HepG2 (cell line): ENCODE measurements around the gene GTF2B. TPM values are rescaled to one million over a fixed set of nuclear protein-coding genes. Genes with fewer than 3 reads are reported as not detected.

Experiments used
- DR1 ChIP-seq: sonication (generic); formaldehyde crosslinking; IDR thresholded peaks from 2 replicates; pipeline ENCODE4 v1.8.0; 2021; ENCODE audit warnings: mild to moderate bottlenecking, missing genetic modification reagents, inconsistent platforms
- ELF3 ChIP-seq: IDR thresholded peaks from 2 replicates; pipeline ENCODE4 v1.6.1; 2016; ENCODE audit warnings: missing genetic modification reagents, missing compliant biosample characterization
- MYNN ChIP-seq: sonication (generic); formaldehyde crosslinking; IDR thresholded peaks from 2 replicates; pipeline ENCODE4 v1.4.0; 2020; ENCODE audit warnings: mild to moderate bottlenecking, low read depth, missing genetic modification reagents
- ONECUT2 ChIP-seq: sonication (generic); formaldehyde crosslinking; IDR thresholded peaks from 2 replicates; pipeline ENCODE4 v1.4.0; 2020; ENCODE audit warnings: missing genetic modification reagents
- RFX3 ChIP-seq: IDR thresholded peaks from 2 replicates; pipeline ENCODE4 v1.6.1; 2016; ENCODE audit warnings: missing biosample characterization, missing genetic modification reagents
- SMARCE1 ChIP-seq: fragments of 450-650 bp; IDR thresholded peaks from 2 replicates; pipeline ENCODE4 v1.6.1; 2017; ENCODE audit warnings: borderline replicate concordance
- THAP11 ChIP-seq: IDR thresholded peaks from 2 replicates; pipeline ENCODE4 v1.6.1; 2016; ENCODE audit warnings: missing biosample characterization, missing genetic modification reagents
- XRCC5 ChIP-seq: fragments of 200-400 bp; formaldehyde crosslinking; optimal IDR thresholded peaks from 2 replicates; pipeline ENCODE3; 2017; ENCODE audit warnings: mild to moderate bottlenecking, low read length
- ZBTB38 ChIP-seq: sonication (generic); formaldehyde crosslinking; IDR thresholded peaks from 2 replicates; pipeline ENCODE4 v1.5.1; 2020; ENCODE audit warnings: mild to moderate bottlenecking, missing genetic modification reagents
- ZNF230 ChIP-seq: sonication (generic); formaldehyde crosslinking; IDR thresholded peaks from 2 replicates; pipeline ENCODE4 v1.4.0; 2020; ENCODE audit warnings: mild to moderate bottlenecking, missing genetic modification reagents
- ZNF329 ChIP-seq: sonication (generic); formaldehyde crosslinking; IDR thresholded peaks from 2 replicates; pipeline ENCODE4 v1.9.0; 2021; ENCODE audit warnings: low read depth, mild to moderate bottlenecking, missing genetic modification reagents
- ZNF557 ChIP-seq: sonication (generic); formaldehyde crosslinking; IDR thresholded peaks from 2 replicates; pipeline ENCODE4 v1.4.0; 2020; ENCODE audit warnings: missing genetic modification reagents
- ZNF777 ChIP-seq: sonication (generic); formaldehyde crosslinking; IDR thresholded peaks from 2 replicates; pipeline ENCODE4 v1.4.0; 2020; ENCODE audit warnings: missing genetic modification reagents
- ZNF781 ChIP-seq: sonication (generic); formaldehyde crosslinking; IDR thresholded peaks from 2 replicates; pipeline ENCODE4 v1.5.1; 2020; ENCODE audit warnings: borderline replicate concordance, mild to moderate bottlenecking, missing genetic modification reagents; ENCODE audit errors: not compliant biosample characterization
- polyA plus RNA-seq, 8 experiments: library from polyadenylated mRNA; depleted of rRNA in 3 of 8; stranded (reverse) in 7 of 8; unstranded in 1 of 8; fragments of >200 nt; fragmentation: Illumina TruSeq in 4 of 8; extraction: Trizol in 4 of 8; gene quantifications; 2 replicates each; pipeline versions ENCODE4 v1.2.1 to v1.2.3, GENCODE V29; 2011 to 2016; ENCODE audit warnings: low read depth in 4 of 8, missing spikeins in 1 of 8, mixed read lengths in 1 of 8; ENCODE audit not compliant: insufficient read depth in 1 of 8
- total RNA-seq, 5 experiments: library from RNA; depleted of rRNA; stranded (reverse); fragments of >200 nt; fragmentation: Illumina TruSeq; extraction: Trizol; gene quantifications; 2 replicates each; pipeline ENCODE4 v1.2.3, GENCODE V29; 2016; ENCODE audit warnings: low read depth in 1 of 5
- TF ChIP-seq, protein P1 (sequence below): sonication (generic); formaldehyde crosslinking; IDR thresholded peaks from 2 replicates; pipeline ENCODE4 v1.5.0; 2020; ENCODE audit warnings: mild to moderate bottlenecking, missing genetic modification reagents
- TF ChIP-seq, protein P2 (sequence below): sonication (generic); formaldehyde crosslinking; IDR thresholded peaks from 2 replicates; pipeline ENCODE4 v1.8.1; 2023; ENCODE audit warnings: missing genetic modification reagents, mild to moderate bottlenecking, borderline replicate concordance
- TF ChIP-seq, protein P3 (sequence below), 2 experiments: fragments of 450-650 bp in 1 of 2; sonication (generic) in 1 of 2; formaldehyde crosslinking in 1 of 2; IDR thresholded peaks; 2 replicates each; pipeline versions ENCODE4 v1.6.1 to v1.8.0; 2016 to 2022; ENCODE audit warnings: antibody characterized with exemption in 1 of 2, mild to moderate bottlenecking in 1 of 2, missing genetic modification reagents in 1 of 2

The GTF2B gene
- total and polyA plus RNA-seq, 2 of the 13 experiments (the other 11 are each of a cell fraction or from before 2014, with no cell fraction given) = 31.5 to 43.4 TPM

DNA sequence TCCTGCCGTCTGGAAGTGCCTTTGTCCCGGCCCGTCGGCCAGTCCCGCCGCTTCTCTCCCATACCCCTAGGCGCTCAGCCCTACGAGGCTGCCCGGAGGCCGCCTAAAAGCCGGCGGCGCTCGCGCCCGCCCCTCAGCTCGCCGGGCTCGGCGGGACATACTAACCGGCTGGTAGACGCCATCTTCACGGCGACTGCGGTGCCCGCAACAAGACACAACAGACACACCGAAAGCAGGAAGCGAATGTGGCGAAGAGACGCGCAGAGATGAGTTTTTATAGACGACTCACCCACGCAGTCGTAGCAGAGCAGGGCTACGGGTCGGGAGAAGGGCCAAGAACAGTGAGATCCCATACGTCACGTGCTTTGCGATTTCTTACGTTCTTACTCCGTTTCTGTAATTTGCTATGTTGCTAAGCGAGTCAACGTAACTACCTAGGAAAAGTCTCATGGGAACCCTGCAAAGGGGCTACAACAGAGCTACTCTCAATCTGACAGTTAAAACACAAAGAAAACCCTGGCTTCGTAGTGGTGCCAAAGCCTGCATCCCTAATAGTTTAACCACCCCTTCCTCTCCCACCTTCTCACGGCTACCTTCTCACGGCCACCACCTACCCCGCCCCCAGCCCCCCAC is at the start of gene GTF2B (continued):
- no peak for TF ChIP-seq RFX3 (CRISPR knock-in tag)
- TF ChIP-seq ZNF781 (CRISPR knock-in tag) = no peak
- peak; percentile 87 for TF ChIP-seq ZNF777
- TF ChIP-seq, protein P1, sequence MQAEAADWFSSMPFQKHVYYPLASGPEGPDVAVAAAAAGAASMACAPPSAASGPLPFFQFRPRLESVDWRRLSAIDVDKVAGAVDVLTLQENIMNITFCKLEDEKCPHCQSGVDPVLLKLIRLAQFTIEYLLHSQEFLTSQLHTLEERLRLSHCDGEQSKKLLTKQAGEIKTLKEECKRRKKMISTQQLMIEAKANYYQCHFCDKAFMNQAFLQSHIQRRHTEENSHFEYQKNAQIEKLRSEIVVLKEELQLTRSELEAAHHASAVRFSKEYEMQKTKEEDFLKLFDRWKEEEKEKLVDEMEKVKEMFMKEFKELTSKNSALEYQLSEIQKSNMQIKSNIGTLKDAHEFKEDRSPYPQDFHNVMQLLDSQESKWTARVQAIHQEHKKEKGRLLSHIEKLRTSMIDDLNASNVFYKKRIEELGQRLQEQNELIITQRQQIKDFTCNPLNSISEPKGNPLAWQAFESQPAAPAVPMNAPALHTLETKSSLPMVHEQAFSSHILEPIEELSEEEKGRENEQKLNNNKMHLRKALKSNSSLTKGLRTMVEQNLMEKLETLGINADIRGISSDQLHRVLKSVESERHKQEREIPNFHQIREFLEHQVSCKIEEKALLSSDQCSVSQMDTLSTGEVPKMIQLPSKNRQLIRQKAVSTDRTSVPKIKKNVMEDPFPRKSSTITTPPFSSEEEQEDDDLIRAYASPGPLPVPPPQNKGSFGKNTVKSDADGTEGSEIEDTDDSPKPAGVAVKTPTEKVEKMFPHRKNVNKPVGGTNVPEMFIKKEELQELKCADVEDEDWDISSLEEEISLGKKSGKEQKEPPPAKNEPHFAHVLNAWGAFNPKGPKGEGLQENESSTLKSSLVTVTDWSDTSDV = peak; percentile 46; the same call in 1 of the 2 replicates
- no peak for TF ChIP-seq MYNN
- peak; percentile 62 for TF ChIP-seq ZBTB38 (CRISPR knock-in tag)
- no peak for TF ChIP-seq SMARCE1
- no peak for TF ChIP-seq XRCC5
- TF ChIP-seq ELF3 = peak; percentile 80
- peak; percentile 95 for TF ChIP-seq THAP11 (CRISPR knock-in tag)
- no peak; the same call in 1 of the 2 replicates for TF ChIP-seq ZNF230 (CRISPR knock-in tag)
- peak; percentile 97 for TF ChIP-seq DR1 (CRISPR knock-in tag)
- TF ChIP-seq, protein P2, sequence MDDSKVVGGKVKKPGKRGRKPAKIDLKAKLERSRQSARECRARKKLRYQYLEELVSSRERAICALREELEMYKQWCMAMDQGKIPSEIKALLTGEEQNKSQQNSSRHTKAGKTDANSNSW (CRISPR knock-in tag) = no peak
- TF ChIP-seq ONECUT2 (CRISPR knock-in tag) = peak; percentile 40
- TF ChIP-seq ZNF329 (CRISPR knock-in tag) = no peak
- TF ChIP-seq, protein P3, sequence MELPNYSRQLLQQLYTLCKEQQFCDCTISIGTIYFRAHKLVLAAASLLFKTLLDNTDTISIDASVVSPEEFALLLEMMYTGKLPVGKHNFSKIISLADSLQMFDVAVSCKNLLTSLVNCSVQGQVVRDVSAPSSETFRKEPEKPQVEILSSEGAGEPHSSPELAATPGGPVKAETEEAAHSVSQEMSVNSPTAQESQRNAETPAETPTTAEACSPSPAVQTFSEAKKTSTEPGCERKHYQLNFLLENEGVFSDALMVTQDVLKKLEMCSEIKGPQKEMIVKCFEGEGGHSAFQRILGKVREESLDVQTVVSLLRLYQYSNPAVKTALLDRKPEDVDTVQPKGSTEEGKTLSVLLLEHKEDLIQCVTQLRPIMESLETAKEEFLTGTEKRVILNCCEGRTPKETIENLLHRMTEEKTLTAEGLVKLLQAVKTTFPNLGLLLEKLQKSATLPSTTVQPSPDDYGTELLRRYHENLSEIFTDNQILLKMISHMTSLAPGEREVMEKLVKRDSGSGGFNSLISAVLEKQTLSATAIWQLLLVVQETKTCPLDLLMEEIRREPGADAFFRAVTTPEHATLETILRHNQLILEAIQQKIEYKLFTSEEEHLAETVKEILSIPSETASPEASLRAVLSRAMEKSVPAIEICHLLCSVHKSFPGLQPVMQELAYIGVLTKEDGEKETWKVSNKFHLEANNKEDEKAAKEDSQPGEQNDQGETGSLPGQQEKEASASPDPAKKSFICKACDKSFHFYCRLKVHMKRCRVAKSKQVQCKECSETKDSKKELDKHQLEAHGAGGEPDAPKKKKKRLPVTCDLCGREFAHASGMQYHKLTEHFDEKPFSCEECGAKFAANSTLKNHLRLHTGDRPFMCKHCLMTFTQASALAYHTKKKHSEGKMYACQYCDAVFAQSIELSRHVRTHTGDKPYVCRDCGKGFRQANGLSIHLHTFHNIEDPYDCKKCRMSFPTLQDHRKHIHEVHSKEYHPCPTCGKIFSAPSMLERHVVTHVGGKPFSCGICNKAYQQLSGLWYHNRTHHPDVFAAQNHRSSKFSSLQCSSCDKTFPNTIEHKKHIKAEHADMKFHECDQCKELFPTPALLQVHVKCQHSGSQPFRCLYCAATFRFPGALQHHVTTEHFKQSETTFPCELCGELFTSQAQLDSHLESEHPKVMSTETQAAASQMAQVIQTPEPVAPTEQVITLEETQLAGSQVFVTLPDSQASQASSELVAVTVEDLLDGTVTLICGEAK (IDR thresholded peaks at IDR 0.05) = no peak
- TF ChIP-seq, protein P3 (CRISPR knock-in tag; IDR thresholded peaks at IDR 0.05) = peak; percentile 89
- no peak for TF ChIP-seq ZNF557
